H9 (cell line): ENCODE data around the gene ME3. TPM values are rescaled to one million over a fixed set of nuclear protein-coding genes. Genes with fewer than 3 reads are reported as not detected.

Experiments used
- DNase-seq: peaks from one replicate; pipeline ENCODE4 v3.0.0-alpha.2; 2017
- H2AFZ ChIP-seq: one replicate; pipeline ENCODE4 v1.6.1; 2013; ENCODE audit warnings: mild to moderate bottlenecking, low read length, control low read depth, moderate library complexity
- H2AK5ac ChIP-seq: 2 replicates; pipeline ENCODE4 v1.6.1; 2013; ENCODE audit warnings: low read length, control low read depth, mixed read lengths; ENCODE audit not compliant: insufficient read length
- H2BK120ac ChIP-seq: one replicate; pipeline ENCODE4 v1.6.1; 2013; ENCODE audit warnings: low read depth, mild to moderate bottlenecking, low read length, control low read depth, inconsistent platforms; ENCODE audit not compliant: poor library complexity, severe bottlenecking
- H2BK12ac ChIP-seq: 2 replicates; pipeline ENCODE4 v1.6.1; 2013; ENCODE audit warnings: low read length, control low read depth, mixed read lengths, low read depth; ENCODE audit not compliant: insufficient read length
- H2BK15ac ChIP-seq: 2 replicates; pipeline ENCODE4 v1.6.1; 2013; ENCODE audit warnings: low read depth, low read length, control low read depth
- H2BK20ac ChIP-seq: one replicate; pipeline ENCODE4 v1.6.1; 2013; ENCODE audit warnings: low read depth, mild to moderate bottlenecking, low read length, control low read depth, inconsistent platforms; ENCODE audit not compliant: poor library complexity, severe bottlenecking
- H2BK5ac ChIP-seq: 2 replicates; pipeline ENCODE4 v1.6.1; 2013; ENCODE audit warnings: low read length, control low read depth, mixed read lengths; ENCODE audit not compliant: insufficient read length
- H3K14ac ChIP-seq: 2 replicates; pipeline ENCODE4 v1.6.1; 2013; ENCODE audit warnings: low read length, control low read depth; ENCODE audit not compliant: insufficient read depth
- H3K18ac ChIP-seq: 2 replicates; pipeline ENCODE4 v1.6.1; 2013; ENCODE audit warnings: low read depth, mild to moderate bottlenecking, mixed read lengths, low read length, control low read depth; ENCODE audit not compliant: insufficient read length
- H3K23ac ChIP-seq: 2 replicates; pipeline ENCODE4 v1.6.1; 2013; ENCODE audit warnings: low read length, control low read depth, mixed read lengths, low read depth; ENCODE audit not compliant: insufficient read length
- H3K23me2 ChIP-seq: 2 replicates; pipeline ENCODE4 v1.6.1; 2013; ENCODE audit warnings: low read depth, mild to moderate bottlenecking, mixed read lengths, low read length, control low read depth; ENCODE audit not compliant: insufficient read length, poor library complexity, severe bottlenecking
- H3K27ac ChIP-seq: 2 replicates; pipeline ENCODE4 v1.5.1; 2013; ENCODE audit warnings: low read length, control low read depth, mixed read lengths, low read depth; ENCODE audit not compliant: insufficient read length
- H3K27me3 ChIP-seq: 2 replicates; pipeline ENCODE4 v1.6.1; 2013; ENCODE audit warnings: low read length, control low read depth, inconsistent platforms; ENCODE audit not compliant: insufficient read depth
- H3K4ac ChIP-seq: 2 replicates; pipeline ENCODE4 v1.6.1; 2013; ENCODE audit warnings: low read depth, mild to moderate bottlenecking, control low read depth, inconsistent platforms, low read length, moderate library complexity
- H3K4me1 ChIP-seq: 2 replicates; pipeline ENCODE4 v1.6.1; 2013; ENCODE audit warnings: low read length, control low read depth, inconsistent platforms; ENCODE audit not compliant: insufficient read depth
- H3K4me2 ChIP-seq: 2 replicates; pipeline ENCODE4 v1.6.1; 2013; ENCODE audit warnings: low read length, control low read depth, mixed read lengths; ENCODE audit not compliant: insufficient read length, insufficient read depth
- H3K56ac ChIP-seq: 2 replicates; pipeline ENCODE4 v1.6.1; 2013; ENCODE audit warnings: low read depth, mild to moderate bottlenecking, mixed read lengths, low read length, control low read depth; ENCODE audit not compliant: insufficient read length
- H3K79me1 ChIP-seq: 2 replicates; pipeline ENCODE4 v1.6.1; 2013; ENCODE audit warnings: low read depth, mild to moderate bottlenecking, moderate library complexity, low read length, control low read depth, inconsistent platforms; ENCODE audit not compliant: insufficient read depth, poor library complexity, severe bottlenecking
- H3K79me2 ChIP-seq: 2 replicates; pipeline ENCODE4 v1.6.1; 2013; ENCODE audit warnings: low read length, control low read depth, inconsistent platforms; ENCODE audit not compliant: insufficient read depth
- H3K9ac ChIP-seq: 2 replicates; pipeline ENCODE4 v1.6.1; 2013; ENCODE audit warnings: low read length, control low read depth, mixed read lengths; ENCODE audit not compliant: insufficient read length; ENCODE audit errors: extremely low read depth
- H3K9me3 ChIP-seq: one replicate; pipeline ENCODE4 v1.6.1; 2013; ENCODE audit warnings: low read depth, low read length, inconsistent platforms; ENCODE audit not compliant: control insufficient read depth
- H3T11ph ChIP-seq: one replicate; pipeline ENCODE4 v1.6.1; 2013; ENCODE audit warnings: mild to moderate bottlenecking, low read length, control low read depth, inconsistent platforms
- H4K20me1 ChIP-seq: one replicate; pipeline ENCODE4 v1.6.1; 2013; ENCODE audit not compliant: control insufficient read depth, insufficient read length, insufficient read depth
- H4K5ac ChIP-seq: 2 replicates; pipeline ENCODE4 v1.6.1; 2013; ENCODE audit warnings: low read depth, mild to moderate bottlenecking, mixed read lengths, low read length, control low read depth; ENCODE audit not compliant: insufficient read length
- H4K8ac ChIP-seq: replicated peaks from 2 replicates; pipeline ENCODE4 v1.6.1; 2013; ENCODE audit warnings: low read length, control low read depth, mixed read lengths, low read depth; ENCODE audit not compliant: insufficient read length
- H4K91ac ChIP-seq: 2 replicates; pipeline ENCODE4 v1.6.1; 2013; ENCODE audit warnings: low read depth, mild to moderate bottlenecking, moderate library complexity, mixed read lengths, low read length, control low read depth; ENCODE audit not compliant: insufficient read length
- H3K27ac Mint-ChIP-seq, 3 experiments: 2 replicates in 2 of 3; 3 replicates in 1 of 3; pipeline ENCODE4 v1.8.0; 2020 to 2021; ENCODE audit warnings: mixed read lengths in 3 of 3, mild to moderate bottlenecking in 1 of 3, moderate library complexity in 1 of 3
- H3K27me3 Mint-ChIP-seq: 2 replicates; pipeline ENCODE4 v1.8.0; 2021; ENCODE audit warnings: low read depth, mild to moderate bottlenecking, moderate library complexity, mixed read lengths
- H3K36me3 Mint-ChIP-seq, 3 experiments: 2 replicates in 2 of 3; 3 replicates in 1 of 3; pipeline ENCODE4 v1.8.0; 2020 to 2021; ENCODE audit warnings: low read depth in 3 of 3, mixed read lengths in 3 of 3; ENCODE audit not compliant: insufficient read depth in 1 of 3
- H3K4me1 Mint-ChIP-seq, 2 experiments: 2 replicates each; pipeline ENCODE4 v1.8.0; 2020; ENCODE audit warnings: mixed read lengths in 2 of 2
- H3K4me3 Mint-ChIP-seq, 2 experiments: 2 replicates in 1 of 2; 3 replicates in 1 of 2; pipeline ENCODE4 v1.8.0; 2020 to 2021; ENCODE audit warnings: mild to moderate bottlenecking in 2 of 2, mixed read lengths in 2 of 2, moderate library complexity in 1 of 2
- H3K9me3 Mint-ChIP-seq, 2 experiments: 2 replicates in 1 of 2; 3 replicates in 1 of 2; pipeline ENCODE4 v1.8.0; 2020; ENCODE audit warnings: mild to moderate bottlenecking in 2 of 2, mixed read lengths in 2 of 2, moderate library complexity in 1 of 2
- CTCF ChIP-seq: fragments of 200-600 bp; sonication (generic); conservative IDR thresholded peaks from 3 replicates; pipeline ENCODE4 v1.8.0; 2021; ENCODE audit warnings: antibody characterized with exemption, mild to moderate bottlenecking
- WGBS: extraction: QIAGEN DNeasy Blood & Tissue Kit; methylation state at CpG from one replicate; pipeline ENCODE4 v1.1.7; 2013; ENCODE audit warnings: missing lambda C conversion rate, low lambda C conversion rate, mixed read lengths; ENCODE audit not compliant: insufficient read length; ENCODE audit errors: extremely low coverage; 5-methylcytosine and 5-hydroxymethylcytosine counted together
- total RNA-seq: library from RNA; stranded (reverse); gene quantifications from 2 replicates; pipeline ENCODE4 v1.2.1, GENCODE V29; 2021

Gene ME3
- total RNA-seq, 1 experiment from 2014 or later = 2.8 TPM

- Histone ChIP-seq H4K8ac (no peak overlapping the region), H3K27ac (no peak overlapping the region), H4K91ac (no peak overlapping the region), H3K23ac (no peak overlapping the region), H2BK12ac (no peak overlapping the region), H4K20me1 (no peaks in the 10 kb centered on the region), H3K4me2 (no peak overlapping the region), H3K27me3 (no peaks in the 10 kb centered on the region), H3K9ac (no peak overlapping the region), H3K9me3 (no peaks in the 10 kb centered on the region), H4K5ac (no peak overlapping the region), H3K4me1 (0 out of 2 replicates have a peak, but pooled peaks cover 3% of the 10 kb centered on the region), H2BK120ac (no peak overlapping the region), H2BK5ac (no peak overlapping the region), H2AK5ac (no peak overlapping the region), H3K14ac (no peak overlapping the region), H3K4ac (no peak overlapping the region), H3K79me1 (no peaks in the 10 kb centered on the region), H2AFZ (no peak overlapping the region), H3K18ac (no peak overlapping the region), H3K56ac (no peak overlapping the region), H3T11ph (no peak overlapping the region), H3K23me2 (no peaks in the 10 kb centered on the region), H3K79me2 (no peaks in the 10 kb centered on the region), H2BK20ac (no peak overlapping the region), H2BK15ac (no peak overlapping the region)
- TF ChIP-seq CTCF = peak; percentile 19; the same call in 1 of the 3 replicates
- peaks cover 0 to 7% (median 3%) of the 10 kb centered on the region in 3 experiments; a peak in 4 of 7 replicates for H3K36me3 Mint-ChIP-seq
- H3K4me3 Mint-ChIP-seq = no peak overlapping the region
- peaks cover 7 to 8% of the 10 kb centered on the region in 2 experiments; a peak in 3 of 5 replicates for H3K9me3 Mint-ChIP-seq
- H3K27ac Mint-ChIP-seq = no peak overlapping the region
- no peaks in the 10 kb centered on the region for H3K27me3 Mint-ChIP-seq
- no CpG with 5 or more reads among the region's 1 CpG for WGBS
- no peak for DNase-seq
- no peaks in the 10 kb centered on the region; a peak in 2 of 4 replicates for H3K4me1 Mint-ChIP-seq
Observed at GRCh38 chr11:86641537-86642261, 30.7 kb downstream of the ME3 start.
